KOPT-K1 (cell line): ENCODE results near the gene ROR1.
"Not testable (repeated sequence)": the region's sequence is repeated elsewhere in the genome, so short reads cannot be mapped to it uniquely, and the experiment has no call there.

Experiments
- H3K27ac ChIP-seq: fragments of 200-600 bp; sonication (generic); 2 replicates; pipeline ENCODE4 v1.5.1; 2016; ENCODE audit warnings: antibody characterized with exemption, mild to moderate bottlenecking, low read depth, low read length; ENCODE audit not compliant: poor library complexity, severe bottlenecking
- H3K36me3 ChIP-seq: fragments of 200-600 bp; sonication (generic); 2 replicates; pipeline ENCODE4 v1.5.1; 2017; ENCODE audit warnings: antibody characterized with exemption, mild to moderate bottlenecking, low read length, moderate library complexity; ENCODE audit not compliant: insufficient read depth
- H3K9me3 ChIP-seq: fragments of 200-600 bp; sonication (generic); 2 replicates; pipeline ENCODE4 v1.5.1; 2017; ENCODE audit warnings: antibody characterized with exemption, low read length, mild to moderate bottlenecking; ENCODE audit not compliant: insufficient read depth, poor library complexity, severe bottlenecking

The ROR1 gene

DNA sequence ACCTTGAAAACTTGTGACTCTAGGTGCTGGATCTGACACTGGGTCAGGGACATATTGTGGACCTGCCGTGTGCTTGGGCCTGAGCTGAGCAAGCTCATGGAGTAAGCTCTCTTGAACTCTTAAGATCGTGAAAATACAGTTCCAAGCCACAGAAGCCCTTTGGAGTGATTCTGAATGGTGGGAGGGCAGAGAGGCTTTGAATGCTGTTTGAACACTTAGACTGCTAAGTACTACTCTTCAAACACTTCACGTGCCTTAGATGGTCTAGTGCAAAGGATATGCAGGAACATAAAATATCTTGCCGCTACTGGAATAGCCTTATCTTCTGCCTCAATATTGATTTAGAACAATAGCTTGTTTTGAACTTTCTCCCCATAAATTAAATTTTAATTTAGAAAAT, 21.6 kb downstream of the ROR1 start:
- Histone ChIP-seq H3K9me3 (no peaks in the 10 kb centered on the region), H3K27ac (no peak overlapping the region), H3K36me3 (no peaks in the 10 kb centered on the region)

DNA sequence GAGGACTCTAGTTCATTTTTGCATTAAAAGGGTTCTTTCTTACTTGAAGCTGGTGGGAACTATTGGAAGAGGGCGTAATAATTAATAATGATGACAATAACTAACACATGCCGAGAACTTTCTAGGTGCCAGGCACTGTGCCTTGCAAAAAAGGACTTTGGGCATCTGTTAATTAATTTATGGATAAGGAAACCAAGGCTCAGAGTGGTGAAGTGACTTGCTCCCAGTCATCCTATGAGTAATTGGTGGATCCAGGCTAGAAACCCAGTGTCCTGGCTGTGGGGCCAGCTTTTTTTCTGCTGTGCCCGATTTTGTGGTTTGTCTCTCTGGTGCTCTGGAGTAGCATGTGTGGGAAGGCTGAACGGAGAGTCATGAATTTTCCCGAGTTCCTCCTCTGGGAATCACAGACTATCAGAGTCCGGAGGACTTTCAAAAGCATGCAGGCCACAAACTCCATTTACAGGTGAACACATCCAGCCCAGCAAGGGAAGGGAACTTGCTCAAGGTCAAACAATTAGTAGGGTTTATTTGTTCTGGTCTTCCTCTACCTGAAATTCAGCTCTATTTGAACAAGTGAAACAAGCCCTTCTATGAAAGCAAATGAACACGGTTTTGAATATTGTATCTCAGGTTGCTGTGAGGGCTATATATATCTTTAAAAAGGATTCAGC, 23.4 kb downstream of the ROR1 start:
- H3K9me3 ChIP-seq, result no peaks in the 10 kb centered on the region

DNA sequence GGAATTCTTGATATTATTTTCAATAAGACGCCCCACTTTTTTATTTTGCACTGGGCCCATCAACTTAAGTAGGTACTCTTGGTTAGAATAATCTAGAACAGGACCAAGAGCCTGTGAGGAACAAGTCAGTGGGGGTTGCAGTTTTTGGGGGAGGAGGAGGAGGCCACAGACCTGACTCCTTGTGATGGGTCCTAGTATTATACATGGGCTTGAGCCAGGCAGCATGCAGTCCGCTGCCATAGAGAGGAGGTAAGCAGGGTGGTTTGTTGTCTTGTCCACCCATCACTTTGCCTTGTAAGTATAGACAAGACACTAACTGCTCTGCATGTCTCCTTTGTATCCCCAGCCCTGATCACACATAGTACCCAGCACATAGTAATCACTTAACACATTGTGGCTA, 24.5 kb downstream of the ROR1 start:
- no peaks in the 10 kb centered on the region for H3K9me3 ChIP-seq
- no peaks in the 10 kb centered on the region for H3K36me3 ChIP-seq
- no peak overlapping the region for H3K27ac ChIP-seq

More for the DNA sequence above, 23.4 kb downstream of the ROR1 start:
- Histone ChIP-seq H3K36me3 (no peaks in the 10 kb centered on the region), H3K27ac (no peak overlapping the region)

DNA sequence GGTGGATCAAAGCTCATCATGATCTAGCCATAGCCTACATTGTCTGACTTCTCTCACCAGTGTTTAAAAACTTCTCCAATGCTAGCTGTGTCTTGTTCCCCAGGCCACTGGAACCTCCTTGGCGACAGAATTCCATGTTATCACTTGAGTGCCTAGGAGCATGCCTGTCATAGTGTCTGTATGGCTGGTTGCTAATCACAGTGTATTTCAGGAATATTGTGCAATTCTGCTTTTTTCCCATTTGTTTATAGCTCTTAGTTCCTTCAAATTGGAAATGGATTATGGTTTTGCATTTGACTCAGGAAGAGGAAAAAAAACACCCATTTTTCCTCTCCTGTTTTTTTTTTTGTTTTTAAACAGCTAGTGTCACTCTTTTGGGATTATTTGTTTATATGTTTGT, 25.5 kb downstream of the ROR1 start:
- H3K36me3 ChIP-seq, result no peaks in the 10 kb centered on the region
- no peaks in the 10 kb centered on the region for H3K9me3 ChIP-seq
- H3K27ac ChIP-seq, result no peak overlapping the region

DNA sequence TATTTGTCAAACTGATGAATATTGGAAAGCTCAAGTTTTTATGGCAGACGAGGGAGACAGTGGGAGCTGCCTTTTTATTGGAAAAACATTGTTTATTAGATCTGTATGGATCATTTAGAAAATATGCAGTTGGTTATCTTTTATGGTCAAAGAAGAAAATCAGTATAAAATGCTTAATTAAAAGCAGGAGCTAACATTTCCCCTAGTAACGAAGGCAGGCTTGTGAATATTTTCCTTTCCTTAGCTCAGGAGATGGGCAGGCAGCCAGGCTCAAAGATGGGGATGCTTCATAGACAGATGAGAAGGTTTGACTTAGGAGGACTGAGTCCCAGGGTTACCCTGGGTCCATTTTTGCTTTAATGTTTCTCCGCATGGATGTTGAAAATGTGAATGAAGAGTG, 26.0 kb downstream of the ROR1 start:
- Histone ChIP-seq H3K9me3 (no peaks in the 10 kb centered on the region), H3K27ac (no peak overlapping the region), H3K36me3 (no peaks in the 10 kb centered on the region)

DNA sequence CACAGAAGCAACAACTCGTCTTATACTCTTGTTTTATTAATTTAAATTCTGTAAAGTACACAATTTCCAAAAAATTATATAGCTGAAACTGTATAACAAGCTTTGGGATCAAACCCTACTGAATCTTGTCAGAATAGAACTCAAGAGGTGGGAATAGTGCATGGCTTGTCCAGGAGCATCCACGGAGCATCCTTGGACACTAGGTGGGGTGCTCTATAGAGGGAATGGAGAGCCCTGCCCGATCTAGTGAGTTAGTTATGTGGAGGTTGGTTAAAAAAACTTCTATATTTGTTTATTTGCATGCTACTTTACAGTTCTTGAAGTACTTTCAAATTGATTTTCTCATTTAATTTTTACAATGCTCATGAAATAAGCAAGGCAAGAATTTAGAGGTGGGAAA, 28.3 kb downstream of the ROR1 start:
- Histone ChIP-seq H3K9me3 (no peaks in the 10 kb centered on the region), H3K36me3 (no peaks in the 10 kb centered on the region), H3K27ac (no peak overlapping the region)

DNA sequence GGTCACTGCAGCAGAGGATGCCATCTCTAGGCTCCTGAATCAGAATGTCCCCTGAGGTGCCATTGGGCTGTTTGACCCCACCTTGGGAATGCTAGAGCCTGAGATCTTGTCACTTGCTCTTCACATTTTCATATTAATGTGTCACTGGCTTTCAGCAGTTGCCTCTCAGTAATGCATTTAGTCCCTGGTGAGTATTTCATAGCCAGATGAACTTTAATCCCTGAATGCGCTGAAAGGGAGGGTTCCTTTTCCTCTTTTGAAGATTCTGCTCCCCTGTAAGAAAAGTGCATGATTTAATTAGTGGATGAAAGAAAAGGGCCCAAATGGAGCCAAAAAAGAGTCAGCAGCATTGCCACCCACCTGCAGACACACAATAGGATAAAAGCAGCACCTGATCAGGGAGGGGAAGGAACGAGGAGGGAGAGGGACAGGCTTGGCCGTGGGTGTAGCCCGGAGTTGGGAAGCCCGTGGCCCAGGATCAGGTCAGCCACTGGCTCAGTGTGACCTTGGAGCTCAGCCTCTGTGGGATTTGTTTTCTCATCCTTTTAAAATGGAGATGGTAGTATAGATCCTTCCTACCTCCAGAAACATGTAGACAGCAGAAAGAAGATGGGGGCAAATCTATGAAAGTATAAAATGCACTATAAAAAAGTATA, 31.1 kb downstream of the ROR1 start:
- H3K36me3 ChIP-seq, result no peaks in the 10 kb centered on the region
- no peak overlapping the region for H3K27ac ChIP-seq
- H3K9me3 ChIP-seq, result no peaks in the 10 kb centered on the region

DNA sequence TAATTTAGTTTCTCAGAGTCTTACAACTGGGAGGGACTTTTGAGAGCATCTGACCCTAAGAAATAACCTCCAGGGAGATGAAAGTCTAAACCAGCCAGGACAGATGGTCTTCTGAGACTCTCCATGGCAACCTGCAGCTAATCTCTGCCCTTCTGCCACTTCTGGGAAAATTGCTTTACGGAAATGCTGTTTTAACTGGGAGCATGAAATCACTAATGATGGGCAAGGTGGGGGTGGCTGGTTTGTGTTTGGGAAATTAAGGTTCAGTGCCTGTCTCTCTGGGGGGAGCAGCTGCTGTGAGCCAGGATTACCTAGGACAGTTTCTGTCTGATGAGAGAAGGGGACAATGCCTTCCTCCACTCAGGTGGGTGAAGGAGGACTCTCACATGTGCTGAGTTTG, 33.2 kb downstream of the ROR1 start:
- no peak overlapping the region for H3K27ac ChIP-seq
- H3K9me3 ChIP-seq, result no peaks in the 10 kb centered on the region

DNA sequence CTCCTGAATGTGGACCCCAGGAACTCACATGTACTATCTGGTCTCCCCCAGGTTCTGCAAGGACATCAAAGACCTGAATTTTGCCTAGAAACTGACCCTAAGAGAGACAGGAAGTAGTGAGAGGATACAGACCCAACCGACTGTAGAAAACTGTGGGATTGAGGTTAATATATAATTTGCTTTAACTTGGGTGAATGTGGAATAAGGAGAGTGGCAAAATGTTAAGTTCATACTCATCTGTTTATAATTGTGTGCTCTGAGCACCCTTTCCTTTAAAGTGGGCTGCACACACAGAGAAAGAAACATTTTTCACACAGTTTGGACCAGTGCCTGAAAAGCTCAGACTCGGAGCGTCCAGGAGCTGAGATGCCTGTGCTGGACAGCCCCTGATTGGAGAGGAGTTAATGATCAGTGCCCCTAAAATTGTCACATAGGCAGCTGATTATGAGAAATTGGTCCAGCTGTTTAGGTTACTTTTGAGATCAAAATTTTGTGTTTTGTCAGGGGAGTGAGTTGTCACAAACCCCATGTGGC, 37.2 kb downstream of the ROR1 start:
- no peaks in the 10 kb centered on the region for H3K36me3 ChIP-seq
- H3K27ac ChIP-seq, result no peak overlapping the region
- no peaks in the 10 kb centered on the region for H3K9me3 ChIP-seq

More for the DNA sequence above, 33.2 kb downstream of the ROR1 start:
- H3K36me3 ChIP-seq, result no peaks in the 10 kb centered on the region

DNA sequence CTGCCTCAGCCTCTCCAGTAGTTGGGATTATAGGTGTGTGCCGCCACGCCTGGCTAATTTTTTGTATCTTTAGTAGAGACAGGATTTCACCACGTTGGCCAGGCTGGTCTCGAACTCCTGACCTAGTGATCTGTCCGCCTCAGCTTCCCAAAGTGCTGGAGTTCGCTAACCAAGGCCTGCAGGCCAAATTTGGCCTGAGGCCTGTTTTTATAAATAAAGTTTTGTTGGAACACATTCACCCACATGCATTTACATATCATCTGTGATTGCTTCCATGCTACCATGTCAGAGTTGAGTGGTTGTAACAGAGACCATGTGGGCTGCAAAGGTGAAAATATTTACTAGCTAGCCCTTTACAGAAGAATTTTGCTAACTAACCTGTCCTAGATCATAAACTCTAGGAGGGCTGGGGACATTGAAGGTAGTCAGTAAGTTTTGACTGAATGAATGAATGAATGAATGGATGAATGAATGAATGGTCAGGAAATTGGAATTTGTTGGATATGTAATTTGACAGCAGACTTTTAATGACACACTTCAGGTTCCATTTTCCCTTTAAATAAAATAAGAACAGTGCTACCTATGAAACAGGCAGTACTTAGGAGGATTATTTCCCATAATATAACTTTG, 38.4 kb downstream of the ROR1 start:
- no peaks in the 10 kb centered on the region for H3K36me3 ChIP-seq
- H3K27ac ChIP-seq, result no peak overlapping the region
- H3K9me3 ChIP-seq, result no peaks in the 10 kb centered on the region

DNA sequence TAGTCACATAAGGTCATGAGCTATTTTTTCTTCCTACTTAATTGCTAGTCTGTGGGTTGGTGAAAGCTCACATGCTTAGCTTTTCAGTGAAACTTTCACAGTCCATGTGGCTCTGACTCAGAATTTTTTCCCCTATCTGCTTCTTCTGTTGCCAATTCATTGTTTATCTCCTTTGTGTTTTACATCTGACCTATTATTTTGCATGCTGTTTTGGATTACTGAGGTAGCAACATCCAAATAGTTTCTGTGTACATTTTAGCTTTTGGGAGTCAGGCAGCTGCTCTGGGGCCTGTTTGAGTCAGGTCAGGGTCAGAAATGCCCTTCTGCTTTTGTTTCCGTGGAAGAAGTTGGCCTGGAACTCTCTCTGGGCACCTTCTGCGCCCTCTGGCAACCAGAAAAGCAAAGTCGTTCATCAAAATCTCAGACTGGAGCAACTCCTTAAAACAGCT, 40.0 kb downstream of the ROR1 start:
- Histone ChIP-seq H3K27ac (no peak overlapping the region), H3K36me3 (no peaks in the 10 kb centered on the region), H3K9me3 (no peaks in the 10 kb centered on the region)

DNA sequence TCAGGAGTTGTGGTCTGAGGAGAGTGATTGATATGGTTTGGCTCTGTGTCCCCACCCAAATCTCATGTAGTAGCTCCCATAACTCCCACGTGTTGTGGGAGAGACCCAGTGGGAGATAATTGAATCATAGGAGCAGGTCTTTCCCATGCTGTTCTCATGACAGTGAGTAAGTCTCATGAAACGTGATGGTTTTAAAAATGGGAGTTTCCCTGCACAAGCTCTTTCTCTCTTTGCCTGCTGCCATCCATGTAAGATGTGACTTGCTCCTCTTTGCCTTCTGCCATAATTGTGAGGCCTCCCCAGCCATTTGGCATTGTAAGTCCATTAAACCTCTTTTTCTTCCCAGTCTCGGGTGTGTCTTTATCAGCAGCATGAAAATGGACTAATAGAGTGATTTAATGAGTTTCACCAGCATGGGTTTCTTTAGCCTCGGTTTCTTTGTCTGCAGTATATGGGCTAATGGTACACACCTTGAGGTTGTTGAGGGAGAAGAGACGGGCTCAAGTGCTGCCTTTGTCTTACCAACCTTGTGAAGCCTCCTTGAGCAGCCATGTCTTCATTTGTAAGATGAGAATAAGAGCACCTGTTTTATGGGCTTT, 42.5 kb downstream of the ROR1 start:
- H3K9me3 ChIP-seq, H3K27ac ChIP-seq, H3K36me3 ChIP-seq: not testable (repeated sequence)

DNA sequence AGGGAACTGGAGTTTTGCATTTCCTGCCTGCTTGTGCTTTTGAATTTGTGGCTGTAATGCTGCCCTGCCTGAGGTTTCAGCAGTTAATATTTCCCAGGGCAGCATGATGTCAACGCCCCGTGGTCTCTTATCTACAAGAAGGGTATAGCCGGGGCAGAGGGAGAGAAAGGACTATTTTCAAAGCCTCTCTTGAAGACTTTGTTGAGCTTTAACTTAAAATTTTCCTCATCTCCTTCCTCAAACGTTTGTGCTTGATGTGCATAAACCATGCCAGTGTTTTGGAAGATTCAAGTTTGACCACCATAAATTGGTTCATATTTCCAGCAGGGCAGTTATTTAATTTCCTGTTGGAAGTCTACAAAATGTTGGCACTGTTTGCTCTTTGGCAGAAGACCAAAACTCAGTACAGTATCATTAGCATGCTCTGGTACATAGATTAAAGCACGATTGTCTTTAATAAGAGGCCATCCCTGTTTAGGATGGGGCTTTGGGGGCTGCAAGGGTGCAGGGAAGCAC, 43.4 kb downstream of the ROR1 start:
- no peak overlapping the region for H3K27ac ChIP-seq
- H3K9me3 ChIP-seq, result no peaks in the 10 kb centered on the region
- H3K36me3 ChIP-seq, result no peaks in the 10 kb centered on the region

DNA sequence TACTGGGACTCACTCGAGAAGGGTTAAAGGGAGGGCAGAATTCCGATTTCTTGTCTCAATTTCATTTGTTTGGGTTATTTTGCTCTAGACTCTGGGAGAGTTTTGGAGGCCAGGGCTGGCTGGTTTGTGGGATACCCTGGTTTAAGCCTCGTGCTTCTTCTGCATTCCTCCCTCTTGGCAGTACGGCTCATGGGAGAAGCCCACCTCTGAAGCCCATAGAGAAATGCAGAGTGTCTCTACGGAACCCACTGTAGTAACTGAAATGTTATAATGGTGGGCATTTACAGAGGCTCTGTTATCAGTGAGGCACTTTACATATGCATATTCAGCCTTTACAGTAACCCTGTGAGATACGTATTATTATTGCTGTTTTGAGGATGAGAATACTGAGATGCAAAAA, 43.9 kb downstream of the ROR1 start:
- no peak overlapping the region for H3K27ac ChIP-seq
- no peaks in the 10 kb centered on the region for H3K9me3 ChIP-seq
- no peaks in the 10 kb centered on the region for H3K36me3 ChIP-seq
